COLO668 (cell line): ENCODE data around the gene ZDHHC16.

Experiments used
- DNase-seq: peaks from one replicate; lab custom pipeline; 2025; ENCODE audit not compliant: unreplicated experiment; lab: John Stamatoyannopoulos, UW

ZDHHC16 gene

DNA sequence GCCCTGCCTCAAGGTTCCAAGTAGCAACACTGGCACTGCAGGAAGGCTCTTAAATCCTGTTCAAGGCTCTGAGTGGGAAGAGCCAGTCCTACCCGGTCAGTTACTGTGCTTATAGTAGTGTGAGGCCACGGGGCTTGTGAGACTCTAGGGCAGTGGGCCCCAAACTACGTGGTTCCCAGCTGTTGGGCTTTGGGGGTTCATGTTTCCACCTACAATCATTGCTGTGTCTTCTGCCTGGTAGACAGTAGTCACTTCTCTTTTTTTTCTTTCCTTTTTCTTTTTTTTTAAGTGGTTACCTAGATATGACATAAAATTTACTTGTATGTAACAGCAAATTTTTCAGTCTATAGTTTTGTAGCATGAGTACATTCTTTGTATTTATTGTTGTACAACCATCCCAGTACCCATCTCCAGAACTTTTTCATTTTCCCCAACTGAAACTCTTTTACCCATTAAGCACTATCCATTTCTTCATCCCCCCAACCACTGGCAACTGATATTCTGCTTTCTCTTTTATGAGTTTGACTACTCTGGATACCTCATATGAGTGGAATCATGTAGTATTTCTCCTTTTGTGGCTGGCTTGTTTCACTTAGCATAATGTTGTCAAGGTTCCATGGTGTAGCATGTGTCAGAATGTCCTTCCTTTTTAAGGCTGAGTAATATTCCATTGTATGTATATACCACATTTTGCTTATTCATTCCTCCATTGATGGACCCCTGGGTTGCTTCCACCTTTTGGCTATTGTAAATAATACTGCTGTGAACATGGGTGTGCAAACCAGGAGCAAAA is 60.4 kb downstream of the ZDHHC16 start:
- no peak for DNase-seq
